Fibroblast of upper back skin (primary cell): Measurements from ENCODE around the gene TRIM49D2.
"Not testable (repeated sequence)": the region's sequence is repeated elsewhere in the genome, so short reads cannot be mapped to it uniquely, and the experiment has no call there.

Experiments used
- DNase-seq: peaks from one replicate; pipeline ENCODE4 v3.0.0-alpha.2; 2013

The TRIM49D2 gene

DNA sequence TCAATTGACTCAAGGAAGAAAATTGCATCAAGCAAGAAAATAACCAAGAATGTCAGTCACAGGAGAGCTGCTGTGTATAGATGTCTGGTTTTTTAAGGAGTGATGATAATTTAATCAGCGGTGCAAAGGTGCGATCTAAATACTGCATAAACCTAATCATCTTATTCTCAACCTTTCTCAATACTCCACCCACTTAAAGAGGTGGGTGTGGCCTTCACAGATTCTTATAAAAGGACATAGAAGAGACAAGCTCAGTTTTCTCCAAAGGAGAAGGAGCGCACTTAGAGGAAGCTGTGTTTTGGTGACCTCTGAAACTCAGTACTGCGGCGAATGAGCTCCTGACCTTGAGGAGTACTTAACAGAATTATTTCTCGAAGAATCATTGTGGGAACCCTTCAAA lies at the start of gene TRIM49D2:
Gene TRIM49D2, plus strand, starts transcription at position 301 of the 400 bp plus-strand sequence. CDS start 2,698 bp downstream, outside the sequence.
- DNase-seq = not testable (repeated sequence)

DNA sequence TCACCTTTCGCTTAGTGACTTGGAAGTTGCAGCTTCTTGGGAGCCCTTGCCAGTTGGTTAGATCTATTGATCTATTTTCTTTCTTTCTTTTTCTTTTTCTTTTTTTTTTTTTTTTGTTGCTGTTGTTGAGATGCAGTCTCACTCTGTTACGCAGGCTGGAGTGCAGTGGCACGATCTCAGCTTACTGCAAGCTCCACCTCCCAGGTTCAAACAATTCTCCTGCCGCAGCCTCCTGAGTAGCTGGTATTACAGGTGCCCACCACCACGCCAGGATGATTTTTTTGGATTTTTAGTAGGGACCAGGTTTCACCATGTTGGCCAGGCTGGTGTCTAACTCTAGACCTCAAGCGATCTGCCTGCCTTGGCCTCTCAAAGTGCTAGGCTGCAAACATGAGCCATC lies 46.4 kb upstream of the TRIM49D2 start:
- DNase-seq = not testable (repeated sequence)

DNA sequence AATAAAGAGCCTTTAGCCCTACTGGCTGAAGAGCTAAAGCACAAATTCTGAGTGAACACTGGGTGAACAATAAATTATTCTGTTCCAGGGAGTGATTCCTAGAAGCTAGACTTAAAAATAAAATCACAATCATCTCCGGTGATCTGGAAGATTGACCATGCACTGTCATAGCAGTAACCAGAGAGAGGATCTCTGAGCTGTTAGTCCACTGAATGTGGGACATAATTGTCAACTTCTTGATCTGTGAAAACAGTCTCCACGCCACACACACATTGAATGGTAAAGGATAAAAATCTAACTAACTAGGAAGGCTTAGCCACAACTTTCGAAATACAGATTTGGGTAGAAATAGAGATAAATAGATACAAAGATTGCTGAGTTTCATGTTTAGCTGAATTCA lies 30.6 kb upstream of the TRIM49D2 start:
- DNase-seq = not testable (repeated sequence)

DNA sequence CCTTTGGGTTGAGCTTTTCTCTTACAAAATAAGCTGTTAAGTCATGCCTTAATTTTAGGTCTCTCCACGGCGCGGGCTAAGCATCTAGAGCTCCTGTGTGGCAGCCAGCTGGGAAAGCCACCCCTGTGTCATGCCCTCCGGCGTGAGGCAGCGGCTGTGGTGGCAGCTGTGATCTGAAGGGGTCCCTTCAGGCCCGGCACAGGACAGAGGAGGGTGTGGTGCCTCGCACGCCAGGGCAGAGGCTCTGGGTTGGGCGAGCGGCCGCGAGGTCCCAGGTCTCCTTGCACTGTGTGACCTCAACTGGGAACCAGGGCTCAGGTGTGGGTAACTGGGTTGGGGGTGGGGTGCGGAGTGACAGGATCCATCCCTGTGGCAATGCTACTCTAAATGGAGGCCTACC lies 23.1 kb upstream of the TRIM49D2 start:
- not testable (repeated sequence) for DNase-seq

DNA sequence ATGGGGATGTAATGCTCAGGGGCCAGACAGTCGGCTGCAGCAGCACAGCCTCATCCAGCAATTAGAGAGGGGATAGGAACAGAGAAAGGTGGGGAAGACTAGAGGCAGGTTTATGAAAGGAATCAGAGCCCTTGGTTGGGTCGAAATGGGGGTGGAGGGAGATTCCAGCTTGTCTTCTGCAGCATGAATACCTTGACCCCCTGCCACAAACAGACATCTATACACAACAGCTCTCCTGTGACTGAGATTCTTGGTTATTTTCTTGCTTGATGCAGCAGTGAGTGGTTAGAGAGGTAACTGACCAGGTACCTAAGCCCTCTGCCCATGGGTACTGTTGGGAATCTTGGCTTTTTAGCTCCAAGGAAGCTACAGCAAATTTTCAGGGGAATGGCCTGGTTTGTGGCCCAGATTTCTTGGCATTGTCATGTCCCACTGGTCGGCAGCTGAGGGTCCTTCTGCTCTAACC lies 1.6 kb upstream of the TRIM49D2 start, which contains the start of gene TRIM49D1:
Gene TRIM49D1, minus strand, starts transcription at position 51 of the 466 bp plus-strand sequence. CDS start 4,535 bp downstream, outside the sequence.
- DNase-seq = no peak

GRCh38 chr11:89960833-89961232 lies 37.0 kb downstream of the TRIM49D2 start:
- not testable (repeated sequence) for DNase-seq

DNA sequence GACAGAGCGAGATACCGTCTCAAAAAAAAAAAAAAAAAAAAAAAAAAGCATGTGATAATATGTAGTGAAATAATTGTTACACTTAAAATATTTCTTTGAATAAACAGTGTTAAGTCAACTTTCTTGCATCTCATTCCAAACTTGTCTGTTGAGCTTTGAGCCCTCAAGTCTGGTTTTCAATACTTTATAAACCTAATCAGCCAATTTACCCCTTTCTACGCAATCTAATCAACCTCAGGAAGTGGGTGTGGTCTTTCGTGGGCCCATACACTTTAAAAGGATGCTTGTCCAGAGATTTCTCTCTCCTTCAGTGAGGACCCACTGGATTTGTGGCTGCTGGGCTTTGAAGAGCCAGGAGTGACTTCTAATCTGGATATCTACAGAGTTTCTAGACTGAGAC lies 41.9 kb downstream of the TRIM49D2 start, which contains the start of gene TRIM64:
Gene TRIM64, plus strand, starts transcription at position 301 of the 400 bp plus-strand sequence. CDS start 2,467 bp downstream, outside the sequence.
- DNase-seq = not testable (repeated sequence)
